Tibial nerve (tissue), 4 donors: ENCODE data around the gene KIF2C. TPM values are rescaled to one million over a fixed set of nuclear protein-coding genes. Genes with fewer than 3 reads are reported as not detected.
A peak's percentile ranks its signal among the peaks of the same experiment; 100 is the strongest.

Source experiments
- DNase-seq, 2 donors: peaks; one replicate each; pipeline ENCODE4 v3.0.0-alpha.2; 2019; ENCODE audit warnings: low spot score in 2 of 2
- H3K27ac ChIP-seq, 4 donors: fragments of 200-600 bp; sonication (generic) in 3 of 4; one replicate each; pipeline ENCODE4 v1.5.1; 2017 to 2019; ENCODE audit warnings: mild to moderate bottlenecking in 1 of 4
- H3K27me3 ChIP-seq, 2 donors: fragments of 200-600 bp; sonication (generic) in 1 of 2; one replicate each; pipeline versions ENCODE4 v1.5.1 to v1.6.0; 2017 to 2019
- H3K36me3 ChIP-seq, 3 donors: fragments of 200-600 bp; sonication (generic); one replicate each; pipeline ENCODE4 v1.5.1; 2018 to 2019
- H3K4me1 ChIP-seq, 4 donors: fragments of 200-600 bp; sonication (generic) in 3 of 4; one replicate each; pipeline ENCODE4 v1.5.1; 2017 to 2019
- H3K4me3 ChIP-seq, 4 donors: fragments of 200-600 bp; sonication (generic) in 3 of 4; one replicate each; pipeline ENCODE4 v1.5.1; 2017 to 2019; ENCODE audit warnings: mild to moderate bottlenecking in 1 of 4, moderate library complexity in 1 of 4
- H3K9me3 ChIP-seq, 4 donors: fragments of 200-600 bp; sonication (generic) in 3 of 4; one replicate each; pipeline ENCODE4 v1.5.1; 2017 to 2019
- EP300 ChIP-seq, 2 donors: sonication (generic); formaldehyde crosslinking; IDR thresholded peaks; one replicate each; pipeline ENCODE4 v1.6.1; 2017; ENCODE audit warnings: antibody characterized with exemption in 2 of 2, mild to moderate bottlenecking in 1 of 2
- POLR2A ChIP-seq, 2 donors: fragments of 450-650 bp; IDR thresholded peaks; one replicate each; pipeline ENCODE4 v1.6.1; 2017; ENCODE audit warnings: antibody characterized with exemption in 2 of 2, mild to moderate bottlenecking in 2 of 2, moderate library complexity in 2 of 2
- WGBS, 2 donors: methylation state at CpG; one replicate each; pipeline ENCODE4 v1.1.5; 2018; 5-methylcytosine and 5-hydroxymethylcytosine counted together
- total RNA-seq, 4 donors: library from RNA; depleted of rRNA; stranded (reverse); fragments of >200 nt; gene quantifications; one replicate each; pipeline ENCODE4 v1.1.0, GENCODE V29; 2016
- TF ChIP-seq, protein P1 (sequence below), 5 experiments: fragments of 200-600 bp in 3 of 5; fragments of 450-650 bp in 2 of 5; sonication (generic) in 3 of 5; IDR thresholded peaks; one replicate each; pipeline ENCODE4 v1.5.1; 2016 to 2019; ENCODE audit warnings: antibody characterized with exemption in 5 of 5, mild to moderate bottlenecking in 3 of 5, moderate library complexity in 2 of 5

KIF2C gene
- total RNA-seq, 4 donors from 2014 or later, result 0.63 to 3.3 (median 2.7) TPM; not detected in 1

DNA sequence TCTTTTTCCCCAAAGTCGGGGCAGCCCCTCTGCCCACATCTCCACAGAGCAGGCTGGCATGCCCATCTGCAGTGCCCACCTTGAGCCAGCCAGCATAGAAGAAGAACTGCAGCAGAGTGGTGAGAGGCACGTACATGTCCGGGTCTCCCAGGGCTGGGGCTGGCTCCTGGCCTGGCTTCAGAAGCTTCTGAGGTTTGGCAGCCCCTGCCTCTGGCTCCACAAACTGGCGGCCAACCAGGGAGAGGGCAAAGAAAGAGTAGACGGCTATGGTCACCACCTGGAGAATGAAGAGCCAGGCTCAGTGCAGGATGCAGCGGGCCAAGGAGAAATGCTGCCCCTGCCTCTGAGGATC is 45.4 kb downstream of the KIF2C start:
- Histone ChIP-seq H3K27ac (no peak overlapping the region), H3K4me1 (peaks cover 0 to 35% (median 22%) of the 10 kb centered on the region in 4 donors), H3K9me3 (no peaks in the 10 kb centered on the region), H3K4me3 (peak overlapping the region in 1 of 4 donors; percentile 72), H3K36me3 (peaks cover 0 to 30% (median 0%) of the 10 kb centered on the region in 3 donors), H3K27me3 (no peaks in the 10 kb centered on the region)
- WGBS, 2 donors, result 77 to 80% methylated on average over 6 of the region's 6 CpGs
- DNase-seq, result no peak
- no peak for TF ChIP-seq POLR2A (IDR thresholded peaks at IDR 0.05)

DNA sequence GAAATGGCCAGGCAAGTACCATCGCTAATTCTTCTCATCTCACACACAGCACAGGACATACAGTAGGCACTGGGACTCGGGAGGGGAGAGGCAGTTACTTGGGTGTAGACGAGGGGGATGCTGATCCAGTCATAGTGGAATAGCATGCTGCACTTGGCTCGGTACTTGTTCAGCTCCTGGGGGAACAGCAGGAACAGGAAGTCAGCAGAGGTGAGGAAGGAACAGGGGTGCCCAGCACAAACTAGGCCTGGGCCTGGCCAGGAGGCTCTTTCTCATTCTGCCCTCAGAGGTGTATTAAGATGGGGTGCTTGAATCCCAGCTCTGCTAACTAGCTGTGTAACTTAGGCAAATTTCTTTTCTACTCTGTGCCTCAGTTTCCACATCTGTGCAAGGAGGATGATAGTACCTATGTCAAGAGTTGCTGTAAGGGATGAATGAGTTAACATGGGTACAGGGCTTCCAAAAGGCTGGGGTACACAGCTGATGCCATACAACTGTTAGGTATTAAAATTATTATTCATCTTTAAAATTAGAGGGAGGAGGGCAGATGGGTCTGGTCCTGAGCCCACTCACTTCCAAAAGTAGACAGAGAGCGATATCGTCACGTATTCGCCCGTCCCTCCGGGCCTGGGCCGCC is 46.0 kb downstream of the KIF2C start:
- TF ChIP-seq EP300 (IDR thresholded peaks at IDR 0.05) (no peak), POLR2A (IDR thresholded peaks at IDR 0.05) (no peak)
- TF ChIP-seq, protein P1, sequence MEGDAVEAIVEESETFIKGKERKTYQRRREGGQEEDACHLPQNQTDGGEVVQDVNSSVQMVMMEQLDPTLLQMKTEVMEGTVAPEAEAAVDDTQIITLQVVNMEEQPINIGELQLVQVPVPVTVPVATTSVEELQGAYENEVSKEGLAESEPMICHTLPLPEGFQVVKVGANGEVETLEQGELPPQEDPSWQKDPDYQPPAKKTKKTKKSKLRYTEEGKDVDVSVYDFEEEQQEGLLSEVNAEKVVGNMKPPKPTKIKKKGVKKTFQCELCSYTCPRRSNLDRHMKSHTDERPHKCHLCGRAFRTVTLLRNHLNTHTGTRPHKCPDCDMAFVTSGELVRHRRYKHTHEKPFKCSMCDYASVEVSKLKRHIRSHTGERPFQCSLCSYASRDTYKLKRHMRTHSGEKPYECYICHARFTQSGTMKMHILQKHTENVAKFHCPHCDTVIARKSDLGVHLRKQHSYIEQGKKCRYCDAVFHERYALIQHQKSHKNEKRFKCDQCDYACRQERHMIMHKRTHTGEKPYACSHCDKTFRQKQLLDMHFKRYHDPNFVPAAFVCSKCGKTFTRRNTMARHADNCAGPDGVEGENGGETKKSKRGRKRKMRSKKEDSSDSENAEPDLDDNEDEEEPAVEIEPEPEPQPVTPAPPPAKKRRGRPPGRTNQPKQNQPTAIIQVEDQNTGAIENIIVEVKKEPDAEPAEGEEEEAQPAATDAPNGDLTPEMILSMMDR (IDR thresholded peaks at IDR 0.05), result no peak
- Histone ChIP-seq H3K36me3 (peaks cover 0 to 23% (median 0%) of the 10 kb centered on the region in 3 donors), H3K27ac (peak overlapping the region in 2 of 4 donors; percentile 69 to 75), H3K4me3 (peak overlapping the region; percentile 45 to 58 (median 55)), H3K27me3 (no peaks in the 10 kb centered on the region), H3K9me3 (no peaks in the 10 kb centered on the region), H3K4me1 (peaks cover 0 to 35% (median 22%) of the 10 kb centered on the region in 4 donors)
- DNase-seq, result no peak
- 41 to 44% methylated on average over 11 of the region's 11 CpGs for WGBS, 2 donors

- peak overlapping the region; percentile 45 to 75 (median 70) for H3K27ac ChIP-seq
- TF ChIP-seq POLR2A (IDR thresholded peaks at IDR 0.05), result peak in 1 of 2 donors; percentile 14
- TF ChIP-seq EP300 (IDR thresholded peaks at IDR 0.05), result peak in 1 of 2 donors; percentile 51
- TF ChIP-seq, protein P1 (IDR thresholded peaks at IDR 0.05), result peak; percentile 98 to 100 (median 99)
- DNase-seq, result no peak
- 3 to 5% methylated on average over 23 to 36 of the region's 49 CpGs for WGBS, 2 donors
- peaks cover 0 to 35% (median 22%) of the 10 kb centered on the region in 4 donors for H3K4me1 ChIP-seq
- peak overlapping the region; percentile 45 to 58 (median 55) for H3K4me3 ChIP-seq
- H3K36me3 ChIP-seq, result peaks cover 0 to 17% (median 0%) of the 10 kb centered on the region in 3 donors
- H3K27me3 ChIP-seq, result no peaks in the 10 kb centered on the region
- H3K9me3 ChIP-seq, result no peaks in the 10 kb centered on the region
Observed at GRCh38 chr1:44786138-44786840, 46.7 kb downstream of the KIF2C start.

DNA sequence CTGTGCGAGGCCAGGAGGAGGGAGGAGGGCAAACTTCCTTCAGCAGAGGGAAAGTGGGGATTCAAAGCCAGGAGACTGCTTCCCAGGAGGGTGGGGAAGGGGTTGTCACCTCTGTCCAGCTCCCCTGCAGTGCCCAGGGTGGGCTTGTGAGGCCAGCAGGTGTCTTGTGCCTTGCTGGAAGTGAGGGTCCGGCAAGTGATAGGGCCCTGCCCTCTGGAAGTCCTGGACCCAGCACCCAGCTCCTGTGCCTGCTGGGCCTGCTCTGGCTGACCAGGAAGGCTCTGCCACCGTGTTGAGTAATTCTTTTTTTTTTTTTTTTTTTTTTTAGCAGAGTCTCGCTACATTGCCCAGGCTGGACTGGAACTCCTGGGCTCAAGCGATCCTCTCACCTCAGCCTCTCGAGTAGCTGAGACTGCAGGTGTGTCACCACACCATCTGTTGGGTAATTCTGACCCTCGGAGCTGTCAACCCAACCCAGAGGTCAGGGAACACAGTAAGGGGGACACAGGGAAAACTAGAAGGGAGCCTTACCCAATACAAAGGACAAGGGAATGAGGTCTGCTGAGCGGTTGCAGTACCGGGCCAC is 47.3 kb downstream of the KIF2C start:
- H3K4me3 ChIP-seq, result peak overlapping the region in 2 of 4 donors; percentile 53 to 58
- no peak for DNase-seq
- peak overlapping the region in 3 of 4 donors; percentile 69 to 75 (median 72) for H3K27ac ChIP-seq
- H3K9me3 ChIP-seq, result no peaks in the 10 kb centered on the region
- H3K4me1 ChIP-seq, result peaks cover 0 to 35% (median 22%) of the 10 kb centered on the region in 4 donors
- 78 to 83% methylated on average over 9 of the region's 9 CpGs for WGBS, 2 donors
- TF ChIP-seq, protein P1 (IDR thresholded peaks at IDR 0.05), result no peak
- no peak for TF ChIP-seq POLR2A (IDR thresholded peaks at IDR 0.05)
- no peaks in the 10 kb centered on the region for H3K27me3 ChIP-seq
- H3K36me3 ChIP-seq, result peaks cover 0 to 10% (median 0%) of the 10 kb centered on the region in 3 donors

DNA sequence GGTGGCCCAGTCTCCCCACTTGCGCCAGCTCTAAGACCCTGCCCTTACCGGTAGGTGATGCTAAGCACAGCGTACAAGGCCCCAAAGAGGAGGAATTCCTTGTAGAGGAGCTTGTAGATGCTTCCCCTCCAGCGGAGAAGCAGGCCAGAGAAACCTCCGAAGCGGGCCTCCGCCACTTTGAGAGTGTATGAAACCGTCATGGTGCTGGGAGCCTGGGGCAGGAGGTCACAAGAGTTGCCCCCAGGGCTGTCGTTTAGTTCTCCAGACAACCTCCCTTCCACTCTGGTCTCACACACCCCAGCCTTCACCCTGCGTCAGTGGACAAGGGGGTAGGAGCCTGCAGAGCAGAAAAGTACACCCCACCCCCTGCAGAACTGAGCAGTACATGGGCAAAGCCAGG is 47.9 kb downstream of the KIF2C start:
- no peak for TF ChIP-seq POLR2A (IDR thresholded peaks at IDR 0.05)
- no peak for TF ChIP-seq EP300 (IDR thresholded peaks at IDR 0.05)
- TF ChIP-seq, protein P1 (IDR thresholded peaks at IDR 0.05), result no peak
- WGBS, 2 donors, result 88% methylated on average over 10 of the region's 10 CpGs
- no peak overlapping the region for H3K4me3 ChIP-seq
- peaks cover 0 to 35% (median 22%) of the 10 kb centered on the region in 4 donors for H3K4me1 ChIP-seq
- H3K36me3 ChIP-seq, result peaks cover 0 to 5% (median 0%) of the 10 kb centered on the region in 3 donors
- H3K27me3 ChIP-seq, result no peaks in the 10 kb centered on the region
- no peaks in the 10 kb centered on the region for H3K9me3 ChIP-seq
- no peak for DNase-seq
- H3K27ac ChIP-seq, result no peak overlapping the region
